ENCODE measurements around the gene RNF175. TPM values are rescaled to one million over a fixed set of nuclear protein-coding genes. Genes with fewer than 3 reads are reported as not detected.

RNF175 gene
- polyA plus RNA-seq, 1 donor from 2014 or later = 30.1 TPM

DNA sequence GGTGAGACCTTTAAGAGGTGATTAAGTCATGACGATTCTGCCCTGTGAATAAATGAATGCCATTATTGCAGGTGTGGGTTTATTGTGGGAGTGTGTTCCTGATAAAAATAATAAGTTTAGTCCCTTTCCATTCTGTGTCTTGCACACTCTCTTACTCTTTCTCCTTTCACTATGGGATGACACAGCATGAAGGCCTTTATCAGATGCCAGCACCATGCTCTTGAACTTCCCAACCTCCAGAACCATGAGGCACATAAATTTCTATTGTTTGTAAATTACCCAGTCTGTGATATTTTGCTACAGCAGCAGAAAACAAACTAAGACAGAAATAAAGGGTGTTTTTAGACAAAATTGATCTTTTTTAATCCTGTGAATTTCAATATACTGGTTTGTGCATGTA is 18.6 kb upstream of the RNF175 start:
- no peak overlapping the region for H3K27ac ChIP-seq (ENCODE audit: low read length)
- no peaks in the 10 kb centered on the region for H3K36me3 ChIP-seq (ENCODE audit: insufficient read depth, low read length)
- H3K27me3 ChIP-seq (ENCODE audit: insufficient read depth, low read depth, low read length) = no peaks in the 10 kb centered on the region
- H3K9ac ChIP-seq (ENCODE audit: low read length) = no peak overlapping the region
- H3F3A ChIP-seq (ENCODE audit: insufficient read depth, low read length, poor library complexity, severe bottlenecking) = no peaks in the 10 kb centered on the region
- H3K79me2 ChIP-seq (replicated peaks; ENCODE audit: insufficient read depth, low read length) = no peaks in the 10 kb centered on the region
- H3K4me2 ChIP-seq (ENCODE audit: low read length) = no peak overlapping the region
- H3K4me3 ChIP-seq (ENCODE audit: low read length) = no peak overlapping the region
- no peaks in the 10 kb centered on the region for H3K9me2 ChIP-seq (ENCODE audit: insufficient read depth, low read length)
- TF ChIP-seq, protein P1, sequence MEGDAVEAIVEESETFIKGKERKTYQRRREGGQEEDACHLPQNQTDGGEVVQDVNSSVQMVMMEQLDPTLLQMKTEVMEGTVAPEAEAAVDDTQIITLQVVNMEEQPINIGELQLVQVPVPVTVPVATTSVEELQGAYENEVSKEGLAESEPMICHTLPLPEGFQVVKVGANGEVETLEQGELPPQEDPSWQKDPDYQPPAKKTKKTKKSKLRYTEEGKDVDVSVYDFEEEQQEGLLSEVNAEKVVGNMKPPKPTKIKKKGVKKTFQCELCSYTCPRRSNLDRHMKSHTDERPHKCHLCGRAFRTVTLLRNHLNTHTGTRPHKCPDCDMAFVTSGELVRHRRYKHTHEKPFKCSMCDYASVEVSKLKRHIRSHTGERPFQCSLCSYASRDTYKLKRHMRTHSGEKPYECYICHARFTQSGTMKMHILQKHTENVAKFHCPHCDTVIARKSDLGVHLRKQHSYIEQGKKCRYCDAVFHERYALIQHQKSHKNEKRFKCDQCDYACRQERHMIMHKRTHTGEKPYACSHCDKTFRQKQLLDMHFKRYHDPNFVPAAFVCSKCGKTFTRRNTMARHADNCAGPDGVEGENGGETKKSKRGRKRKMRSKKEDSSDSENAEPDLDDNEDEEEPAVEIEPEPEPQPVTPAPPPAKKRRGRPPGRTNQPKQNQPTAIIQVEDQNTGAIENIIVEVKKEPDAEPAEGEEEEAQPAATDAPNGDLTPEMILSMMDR (IDR thresholded peaks at IDR 0.05; ENCODE audit: poor library complexity, severe bottlenecking) = no peak
- no peak for TF ChIP-seq EP300 (conservative IDR thresholded peaks at IDR 0.05; ENCODE audit: poor library complexity, severe bottlenecking)
- no peak for TF ChIP-seq MXI1 (conservative IDR thresholded peaks at IDR 0.05; ENCODE audit: poor library complexity, severe bottlenecking)
- no peak for TF ChIP-seq SMC3 (conservative IDR thresholded peaks at IDR 0.05; ENCODE audit: poor library complexity)
- TF ChIP-seq RAD21 (conservative IDR thresholded peaks at IDR 0.05) = no peak
- no peak for TF ChIP-seq TAF1 (IDR thresholded peaks at IDR 0.05; ENCODE audit: low read depth)
- TF ChIP-seq, protein P2, sequence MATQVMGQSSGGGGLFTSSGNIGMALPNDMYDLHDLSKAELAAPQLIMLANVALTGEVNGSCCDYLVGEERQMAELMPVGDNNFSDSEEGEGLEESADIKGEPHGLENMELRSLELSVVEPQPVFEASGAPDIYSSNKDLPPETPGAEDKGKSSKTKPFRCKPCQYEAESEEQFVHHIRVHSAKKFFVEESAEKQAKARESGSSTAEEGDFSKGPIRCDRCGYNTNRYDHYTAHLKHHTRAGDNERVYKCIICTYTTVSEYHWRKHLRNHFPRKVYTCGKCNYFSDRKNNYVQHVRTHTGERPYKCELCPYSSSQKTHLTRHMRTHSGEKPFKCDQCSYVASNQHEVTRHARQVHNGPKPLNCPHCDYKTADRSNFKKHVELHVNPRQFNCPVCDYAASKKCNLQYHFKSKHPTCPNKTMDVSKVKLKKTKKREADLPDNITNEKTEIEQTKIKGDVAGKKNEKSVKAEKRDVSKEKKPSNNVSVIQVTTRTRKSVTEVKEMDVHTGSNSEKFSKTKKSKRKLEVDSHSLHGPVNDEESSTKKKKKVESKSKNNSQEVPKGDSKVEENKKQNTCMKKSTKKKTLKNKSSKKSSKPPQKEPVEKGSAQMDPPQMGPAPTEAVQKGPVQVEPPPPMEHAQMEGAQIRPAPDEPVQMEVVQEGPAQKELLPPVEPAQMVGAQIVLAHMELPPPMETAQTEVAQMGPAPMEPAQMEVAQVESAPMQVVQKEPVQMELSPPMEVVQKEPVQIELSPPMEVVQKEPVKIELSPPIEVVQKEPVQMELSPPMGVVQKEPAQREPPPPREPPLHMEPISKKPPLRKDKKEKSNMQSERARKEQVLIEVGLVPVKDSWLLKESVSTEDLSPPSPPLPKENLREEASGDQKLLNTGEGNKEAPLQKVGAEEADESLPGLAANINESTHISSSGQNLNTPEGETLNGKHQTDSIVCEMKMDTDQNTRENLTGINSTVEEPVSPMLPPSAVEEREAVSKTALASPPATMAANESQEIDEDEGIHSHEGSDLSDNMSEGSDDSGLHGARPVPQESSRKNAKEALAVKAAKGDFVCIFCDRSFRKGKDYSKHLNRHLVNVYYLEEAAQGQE (IDR thresholded peaks at IDR 0.05; ENCODE audit: borderline replicate concordance) = no peak
- TF ChIP-seq EZH2 (IDR thresholded peaks at IDR 0.05; ENCODE audit: borderline replicate concordance, insufficient read depth, low read length, poor library complexity, severe bottlenecking) = no peak
- no peak for TF ChIP-seq POLR2AphosphoS5 (IDR thresholded peaks at IDR 0.05)
- no peaks in the 10 kb centered on the region for H3K9me3 ChIP-seq (ENCODE audit: low read length)
- H2AFZ ChIP-seq (ENCODE audit: low read depth, low read length) = no peak overlapping the region
- H4K20me1 ChIP-seq (ENCODE audit: insufficient read depth) = no peaks in the 10 kb centered on the region

DNA sequence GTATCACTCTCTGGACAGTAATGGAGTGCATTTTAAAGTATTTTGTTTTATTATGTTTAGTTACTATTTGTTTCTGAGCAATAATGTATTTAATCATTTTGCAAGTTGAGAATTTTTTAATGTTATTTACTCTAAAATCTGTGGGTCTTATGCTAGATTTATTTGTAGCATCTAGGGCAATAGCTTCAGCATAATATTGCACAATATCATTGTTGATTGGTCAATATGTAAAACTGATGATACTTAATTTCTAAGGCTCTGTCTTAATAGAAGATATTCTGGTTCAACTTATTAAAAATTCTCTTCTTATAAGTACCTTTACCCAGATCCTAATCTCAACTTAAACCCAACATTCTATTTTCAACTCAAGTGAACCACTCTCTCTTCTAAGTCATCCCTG is 17.6 kb upstream of the RNF175 start:
- Histone ChIP-seq H3K9me3 (ENCODE audit: low read length) (no peaks in the 10 kb centered on the region), H3F3A (ENCODE audit: insufficient read depth, low read length, poor library complexity, severe bottlenecking) (no peaks in the 10 kb centered on the region), H3K27me3 (ENCODE audit: insufficient read depth, low read depth, low read length) (no peaks in the 10 kb centered on the region), H3K4me3 (ENCODE audit: low read length) (no peak overlapping the region), H3K79me2 (replicated peaks; ENCODE audit: insufficient read depth, low read length) (no peaks in the 10 kb centered on the region), H3K4me2 (ENCODE audit: low read length) (no peak overlapping the region), H3K27ac (ENCODE audit: low read length) (no peak overlapping the region), H3K9ac (ENCODE audit: low read length) (no peak overlapping the region), H3K9me2 (ENCODE audit: insufficient read depth, low read length) (no peaks in the 10 kb centered on the region), H3K36me3 (ENCODE audit: insufficient read depth, low read length) (no peaks in the 10 kb centered on the region), H4K20me1 (ENCODE audit: insufficient read depth) (no peaks in the 10 kb centered on the region), H2AFZ (ENCODE audit: low read depth, low read length) (no peak overlapping the region)
- no peak for TF ChIP-seq POLR2AphosphoS5 (IDR thresholded peaks at IDR 0.05)
- no peak for TF ChIP-seq SMC3 (conservative IDR thresholded peaks at IDR 0.05; ENCODE audit: poor library complexity)
- no peak for TF ChIP-seq EZH2 (IDR thresholded peaks at IDR 0.05; ENCODE audit: borderline replicate concordance, insufficient read depth, low read length, poor library complexity, severe bottlenecking)
- no peak for TF ChIP-seq TAF1 (IDR thresholded peaks at IDR 0.05; ENCODE audit: low read depth)
- TF ChIP-seq RAD21 (conservative IDR thresholded peaks at IDR 0.05) = no peak

Data from neural cell (in vitro differentiated cells).